Vagina (tissue), 2 donors: ENCODE data around the gene SMTNL2. TPM values are rescaled to one million over a fixed set of nuclear protein-coding genes. Genes with fewer than 3 reads are reported as not detected.

Source experiments
- DNase-seq, 2 donors: peaks; one replicate each; pipeline ENCODE4 v3.0.0-alpha.2; 2017; ENCODE audit errors: extremely low spot score in 2 of 2
- H3K27ac ChIP-seq: fragments of 200-600 bp; sonication (generic); one replicate; pipeline ENCODE4 v1.5.1; 2019
- H3K27me3 ChIP-seq: fragments of 200-600 bp; sonication (generic); one replicate; pipeline ENCODE4 v1.5.1; 2019
- H3K36me3 ChIP-seq, 2 donors: fragments of 200-600 bp; sonication (generic); one replicate each; pipeline ENCODE4 v1.5.1; 2017 to 2019
- H3K4me1 ChIP-seq: fragments of 200-600 bp; sonication (generic); one replicate; pipeline ENCODE4 v1.5.1; 2019
- H3K4me3 ChIP-seq, 2 donors: fragments of 200-600 bp; sonication (generic); 1 replicate in 1 of 2; 2 replicates in 1 of 2; pipeline ENCODE4 v1.5.1; 2016 to 2019
- H3K9me3 ChIP-seq: fragments of 200-600 bp; sonication (generic); one replicate; pipeline ENCODE4 v1.5.1; 2019
- POLR2A ChIP-seq, 2 donors: fragments of 450-650 bp; IDR thresholded peaks; one replicate each; pipeline ENCODE4 v1.6.1; 2017; ENCODE audit warnings: antibody characterized with exemption in 2 of 2, mild to moderate bottlenecking in 2 of 2, moderate library complexity in 2 of 2
- POLR2AphosphoS5 ChIP-seq, 2 donors: sonication (generic); formaldehyde crosslinking; IDR thresholded peaks; one replicate each; pipeline ENCODE4 v1.9.0; 2017; ENCODE audit warnings: antibody characterized with exemption in 2 of 2, mild to moderate bottlenecking in 2 of 2, low read depth in 1 of 2; ENCODE audit not compliant: insufficient read depth in 1 of 2
- intact Hi-C: fragments of 100-400 bp; cut with DNase I; formaldehyde crosslinking; loops from one replicate; pipeline ENCODE4 v1.15.1; 2023
- total RNA-seq: library from RNA; depleted of rRNA; stranded (reverse); fragments of >200 nt; gene quantifications from one replicate; pipeline ENCODE4 v1.2.3, GENCODE V29; 2016
- TF ChIP-seq, protein P1 (sequence below), 3 experiments: fragments of 450-650 bp in 2 of 3; fragments of 200-600 bp in 1 of 3; sonication (generic) in 1 of 3; IDR thresholded peaks; one replicate each; pipeline ENCODE4 v1.5.1; 2017 to 2019; ENCODE audit warnings: antibody characterized with exemption in 3 of 3, mild to moderate bottlenecking in 2 of 3, moderate library complexity in 2 of 3

SMTNL2 gene
- total RNA-seq: 2.5 TPM

DNA sequence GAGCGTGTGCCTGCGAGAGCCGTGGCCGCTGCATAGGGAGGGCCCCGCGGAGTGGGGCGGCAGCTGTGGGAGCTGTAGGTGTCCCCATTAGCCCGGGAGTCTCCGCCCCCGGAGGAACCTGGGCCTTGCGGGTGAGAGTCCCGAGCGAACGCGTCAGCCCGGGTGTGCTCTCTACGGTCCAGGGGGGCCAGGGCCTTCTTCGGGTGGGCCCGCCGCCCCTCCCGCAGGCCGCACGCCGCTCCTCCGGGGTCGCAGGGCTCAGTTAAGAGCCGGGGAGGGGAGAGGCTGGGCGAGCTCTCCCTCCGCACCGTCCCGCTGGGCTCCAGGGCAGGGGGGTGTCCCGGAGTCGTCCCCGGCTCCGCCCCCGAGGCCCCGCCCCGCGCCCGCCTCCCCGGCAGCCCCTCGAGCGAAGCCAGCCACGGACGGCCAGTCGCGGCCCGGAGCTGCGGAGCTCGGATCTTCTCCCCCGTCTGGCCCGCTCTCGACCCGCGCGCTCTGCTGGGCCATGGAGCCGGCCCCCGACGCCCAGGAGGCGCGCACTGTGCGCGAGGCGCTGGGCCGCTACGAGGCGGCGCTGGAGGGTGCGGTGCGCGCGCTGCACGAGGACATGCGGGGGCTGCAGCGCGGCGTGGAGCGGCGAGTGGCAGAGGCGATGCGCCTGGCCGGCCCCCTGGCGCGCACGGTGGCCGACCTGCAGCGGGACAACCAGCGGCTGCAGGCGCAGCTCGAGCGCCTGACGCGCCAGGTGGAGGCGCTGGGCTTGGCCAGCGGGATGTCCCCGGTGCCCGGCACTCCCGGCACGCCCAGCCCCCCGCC lies at the start of gene SMTNL2:
SMTNL2 (plus strand) TSS at position 429 of the 816 bp plus-strand sequence; CDS start at position 506, 77 bp downstream.
- no peak for DNase-seq
- peak within 1 kb of the TSS; percentile 60 for H3K27ac ChIP-seq
- H3K9me3 ChIP-seq: no peaks in the 10 kb centered on the region
- H3K4me1 ChIP-seq: peaks cover 21% of the 10 kb centered on the region
- TF ChIP-seq, protein P1, sequence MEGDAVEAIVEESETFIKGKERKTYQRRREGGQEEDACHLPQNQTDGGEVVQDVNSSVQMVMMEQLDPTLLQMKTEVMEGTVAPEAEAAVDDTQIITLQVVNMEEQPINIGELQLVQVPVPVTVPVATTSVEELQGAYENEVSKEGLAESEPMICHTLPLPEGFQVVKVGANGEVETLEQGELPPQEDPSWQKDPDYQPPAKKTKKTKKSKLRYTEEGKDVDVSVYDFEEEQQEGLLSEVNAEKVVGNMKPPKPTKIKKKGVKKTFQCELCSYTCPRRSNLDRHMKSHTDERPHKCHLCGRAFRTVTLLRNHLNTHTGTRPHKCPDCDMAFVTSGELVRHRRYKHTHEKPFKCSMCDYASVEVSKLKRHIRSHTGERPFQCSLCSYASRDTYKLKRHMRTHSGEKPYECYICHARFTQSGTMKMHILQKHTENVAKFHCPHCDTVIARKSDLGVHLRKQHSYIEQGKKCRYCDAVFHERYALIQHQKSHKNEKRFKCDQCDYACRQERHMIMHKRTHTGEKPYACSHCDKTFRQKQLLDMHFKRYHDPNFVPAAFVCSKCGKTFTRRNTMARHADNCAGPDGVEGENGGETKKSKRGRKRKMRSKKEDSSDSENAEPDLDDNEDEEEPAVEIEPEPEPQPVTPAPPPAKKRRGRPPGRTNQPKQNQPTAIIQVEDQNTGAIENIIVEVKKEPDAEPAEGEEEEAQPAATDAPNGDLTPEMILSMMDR (IDR thresholded peaks at IDR 0.05): no peak
- peak in 1 of 2 donors; percentile 26 for TF ChIP-seq POLR2A (IDR thresholded peaks at IDR 0.05)
- TF ChIP-seq POLR2AphosphoS5 (IDR thresholded peaks at IDR 0.05; ENCODE audit: insufficient read depth in 1 of 2, low read depth in 1 of 2): peak in 1 of 2 donors; percentile 72
- H3K27me3 ChIP-seq: no peaks in the 10 kb centered on the region
- intact Hi-C loops: no loop called here
- H3K36me3 ChIP-seq: no peaks in the 10 kb centered on the region
- peak within 1 kb of the TSS; percentile 49 to 69 for H3K4me3 ChIP-seq

DNA sequence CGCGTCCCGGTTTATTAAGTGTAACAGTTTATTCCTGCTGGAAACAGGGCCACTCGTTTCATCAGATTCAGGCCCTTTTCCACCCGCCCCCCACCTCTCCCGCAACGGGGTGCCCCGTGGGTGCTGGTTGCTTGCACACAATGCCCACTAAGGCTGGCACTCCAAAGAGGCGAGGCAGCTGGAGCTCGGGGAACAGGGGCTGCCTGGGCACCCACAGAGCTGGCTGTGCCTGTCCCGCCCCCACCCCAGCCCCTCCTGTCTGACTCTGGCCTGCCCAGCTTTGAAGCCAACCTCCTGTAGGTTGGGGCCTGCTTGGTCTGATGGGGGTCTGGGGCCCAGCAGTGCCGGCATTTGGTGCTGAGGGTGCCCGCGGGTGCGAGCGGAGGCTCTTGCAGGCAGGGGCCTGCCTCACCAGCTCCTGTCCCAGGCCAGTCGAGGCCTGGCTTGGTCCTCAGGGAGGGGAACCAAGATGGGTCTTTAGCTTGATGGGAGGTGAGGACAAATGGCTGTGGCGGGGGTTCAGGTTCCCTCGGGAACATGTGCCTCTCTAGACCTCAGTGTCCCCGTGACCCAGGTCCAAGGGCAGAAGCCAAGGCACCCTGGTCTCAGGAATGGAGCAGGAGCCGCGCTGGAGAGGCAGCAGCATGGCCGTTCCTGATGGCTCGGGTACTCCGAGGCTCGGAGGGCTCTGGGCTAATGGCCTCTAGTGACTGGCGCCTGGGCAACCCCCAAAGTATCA lies 49.2 kb upstream of the SMTNL2 start:
- H3K27ac ChIP-seq: no peak overlapping the region
- H3K27me3 ChIP-seq: no peaks in the 10 kb centered on the region
- no peak overlapping the region for H3K4me3 ChIP-seq
- no peak for TF ChIP-seq POLR2AphosphoS5 (IDR thresholded peaks at IDR 0.05; ENCODE audit: insufficient read depth in 1 of 2, low read depth in 1 of 2)
- no peak for TF ChIP-seq POLR2A (IDR thresholded peaks at IDR 0.05)
- TF ChIP-seq, protein P1 (IDR thresholded peaks at IDR 0.05): no peak
- H3K9me3 ChIP-seq: no peaks in the 10 kb centered on the region
- H3K36me3 ChIP-seq: peaks cover 0 to 14% of the 10 kb centered on the region in 2 donors
- peaks cover 52% of the 10 kb centered on the region for H3K4me1 ChIP-seq
- intact Hi-C loops: loop anchor here (10.0 kb wide), 1 partner anchor 100 kb away; the partner anchor contains the start of gene SPNS3
- DNase-seq: no peak

DNA sequence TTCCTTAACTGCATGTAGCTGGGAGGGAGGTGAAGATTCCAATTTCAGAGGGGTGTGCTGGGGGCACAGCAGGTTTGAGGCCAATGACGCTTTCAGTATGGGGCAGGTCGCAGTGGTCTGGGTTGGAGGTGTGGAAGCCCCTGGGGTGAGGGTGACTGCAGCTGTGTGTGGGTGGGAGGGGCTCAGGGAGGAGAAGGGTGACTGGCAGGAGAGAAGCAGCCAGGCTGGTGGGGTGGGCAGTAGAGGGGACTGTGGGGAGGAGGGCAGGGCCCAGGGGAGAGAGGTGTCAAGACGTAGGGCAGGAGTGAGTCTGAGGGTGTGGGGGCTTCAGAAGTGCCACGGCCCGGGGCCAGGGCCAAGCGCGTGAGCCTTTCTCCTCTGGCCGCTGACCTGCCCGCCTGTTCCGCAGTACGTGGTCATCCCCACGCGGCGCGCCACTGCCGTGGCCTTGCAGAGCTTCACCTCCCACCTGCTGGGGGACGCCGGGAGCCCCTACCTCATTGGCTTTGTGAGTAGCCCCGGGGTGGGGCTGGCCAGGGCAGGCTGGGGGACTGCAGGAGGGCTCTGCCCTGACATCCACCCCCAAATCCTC lies 48.6 kb upstream of the SMTNL2 start:
- no peaks in the 10 kb centered on the region for H3K9me3 ChIP-seq
- H3K27ac ChIP-seq: peak overlapping the region; percentile 36
- H3K27me3 ChIP-seq: no peaks in the 10 kb centered on the region
- peaks cover 0 to 19% of the 10 kb centered on the region in 2 donors for H3K36me3 ChIP-seq
- H3K4me1 ChIP-seq: peaks cover 49% of the 10 kb centered on the region
- intact Hi-C loops: loop anchor here (10.0 kb wide), 1 partner anchor 101 kb away; the partner anchor contains the start of gene SPNS3
- no peak for DNase-seq
- TF ChIP-seq, protein P1 (IDR thresholded peaks at IDR 0.05): no peak
- TF ChIP-seq POLR2AphosphoS5 (IDR thresholded peaks at IDR 0.05; ENCODE audit: insufficient read depth in 1 of 2, low read depth in 1 of 2) (no peak), POLR2A (IDR thresholded peaks at IDR 0.05) (no peak)
- H3K4me3 ChIP-seq: peak overlapping the region; percentile 11 to 16

DNA sequence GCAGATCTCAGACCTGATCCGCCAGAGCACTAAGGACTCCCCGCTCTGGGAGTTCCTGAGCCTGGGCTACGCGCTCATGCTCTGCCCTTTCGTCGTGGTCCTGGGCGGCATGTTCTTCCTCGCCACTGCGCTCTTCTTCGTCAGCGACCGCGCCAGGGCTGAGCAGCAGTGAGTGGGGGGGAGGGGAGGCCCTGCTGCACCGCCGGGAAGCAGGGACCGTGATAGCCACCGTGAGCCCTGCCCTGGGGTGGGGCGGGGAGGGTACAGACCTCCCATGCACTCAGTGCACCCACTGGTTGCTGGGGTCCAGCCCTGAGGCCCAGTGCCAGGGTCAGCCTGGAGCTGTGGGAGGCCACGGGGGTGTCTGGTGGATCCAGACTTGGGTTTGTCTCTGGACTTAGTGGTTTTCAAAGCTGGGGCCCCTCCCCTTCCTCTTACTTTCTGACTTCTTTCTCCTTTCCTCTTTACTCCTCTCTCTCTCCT lies 48.0 kb upstream of the SMTNL2 start:
- Histone ChIP-seq H3K4me3 (peak overlapping the region; percentile 11 to 16), H3K27ac (peak overlapping the region; percentile 36), H3K9me3 (no peaks in the 10 kb centered on the region), H3K27me3 (no peaks in the 10 kb centered on the region), H3K4me1 (peaks cover 49% of the 10 kb centered on the region), H3K36me3 (peaks cover 0 to 24% of the 10 kb centered on the region in 2 donors)
- DNase-seq: no peak
- intact Hi-C loops: loop anchor here (10.0 kb wide), 1 partner anchor 101 kb away; the partner anchor contains the start of gene SPNS3
- TF ChIP-seq POLR2A (IDR thresholded peaks at IDR 0.05) (no peak), POLR2AphosphoS5 (IDR thresholded peaks at IDR 0.05; ENCODE audit: insufficient read depth in 1 of 2, low read depth in 1 of 2) (no peak)
- TF ChIP-seq, protein P1 (IDR thresholded peaks at IDR 0.05): no peak
